Urinary bladder (tissue), 4 donors: ENCODE measurements around the gene LCN1. TPM values are rescaled to one million over a fixed set of nuclear protein-coding genes. Genes with fewer than 3 reads are reported as not detected.

Experiments used
- DNase-seq: peaks from one replicate; pipeline ENCODE4 v3.0.0-alpha.2; 2015; ENCODE audit errors: extremely low spot score
- H3K27ac ChIP-seq: one replicate; pipeline ENCODE4 v1.5.1; 2013; ENCODE audit warnings: low read depth, mild to moderate bottlenecking, moderate library complexity
- H3K36me3 ChIP-seq: one replicate; pipeline ENCODE4 v1.6.1; 2013; ENCODE audit warnings: mild to moderate bottlenecking, moderate library complexity; ENCODE audit not compliant: insufficient read depth
- H3K4me1 ChIP-seq: one replicate; pipeline ENCODE4 v1.6.1; 2013; ENCODE audit warnings: mild to moderate bottlenecking, moderate library complexity; ENCODE audit not compliant: insufficient read depth
- H3K4me3 ChIP-seq: one replicate; pipeline ENCODE4 v1.5.1; 2013; ENCODE audit warnings: low read depth, low read length
- WGBS: extraction: QIAGEN DNeasy Blood & Tissue Kit; methylation state at CpG from one replicate; pipeline ENCODE4 v1.1.7; 2013; 5-methylcytosine and 5-hydroxymethylcytosine counted together
- polyA plus RNA-seq: library from polyadenylated mRNA; stranded (reverse); fragments of 200-250 nt; gene quantifications from one replicate; pipeline ENCODE4 v1.2.3, GENCODE V29; 2013
- total RNA-seq: library from RNA; depleted of rRNA; stranded (reverse); fragments of >200 nt; gene quantifications from one replicate; pipeline ENCODE4 v1.2.3, GENCODE V29; 2014
- donor health status: healthy with polysubstance abuse.
- donor health status: healthy.

LCN1 gene
- total RNA-seq (not detected), polyA plus RNA-seq (not detected)

- Histone ChIP-seq H3K36me3 (no peaks in the 10 kb centered on the region), H3K4me3 (no peak within 1 kb of the TSS), H3K27ac (no peak within 1 kb of the TSS), H3K4me1 (no peaks in the 10 kb centered on the region)
- WGBS: 77% methylated on average over 18 of the region's 18 CpGs
- no peak for DNase-seq
Measured at GRCh38 chr9:135520916-135521607, at the start of gene LCN1. Gene LCN1 (plus strand): TSS chr9:135521440. CDS start chr9:135521498, 58 bp downstream.

GRCh38 chr9:135471791-135472640 lies 49.2 kb upstream of the LCN1 start:
- 74% methylated on average over 23 of the region's 23 CpGs for WGBS
- no peak overlapping the region for H3K27ac ChIP-seq
- H3K4me1 ChIP-seq: no peaks in the 10 kb centered on the region
- no peak overlapping the region for H3K4me3 ChIP-seq
- DNase-seq: no peak
- no peaks in the 10 kb centered on the region for H3K36me3 ChIP-seq

GRCh38 chr9:135473972-135474543 lies 47.2 kb upstream of the LCN1 start:
- Histone ChIP-seq H3K4me3 (no peak overlapping the region), H3K27ac (no peak overlapping the region), H3K4me1 (no peaks in the 10 kb centered on the region), H3K36me3 (no peaks in the 10 kb centered on the region)
- 74% methylated on average over 12 of the region's 12 CpGs for WGBS
- no peak for DNase-seq

- no peak overlapping the region for H3K4me3 ChIP-seq
- H3K36me3 ChIP-seq: no peaks in the 10 kb centered on the region
- WGBS: 25% methylated on average over 12 of the region's 12 CpGs
- H3K4me1 ChIP-seq: no peaks in the 10 kb centered on the region
- H3K27ac ChIP-seq: no peak overlapping the region
- DNase-seq: no peak
Measured at GRCh38 chr9:135474915-135475314, 46.3 kb upstream of the LCN1 start.

GRCh38 chr9:135476561-135477355 lies 44.5 kb upstream of the LCN1 start:
- Histone ChIP-seq H3K27ac (no peak overlapping the region), H3K36me3 (no peaks in the 10 kb centered on the region), H3K4me3 (no peak overlapping the region), H3K4me1 (peaks cover 2% of the 10 kb centered on the region)
- no peak for DNase-seq
- 87% methylated on average over 10 of the region's 10 CpGs for WGBS

GRCh38 chr9:135478191-135478590 lies 43.0 kb upstream of the LCN1 start:
- WGBS: 65% methylated on average over 10 of the region's 10 CpGs
- Histone ChIP-seq H3K4me1 (peaks cover 2% of the 10 kb centered on the region), H3K36me3 (no peaks in the 10 kb centered on the region), H3K27ac (no peak overlapping the region), H3K4me3 (no peak overlapping the region)
- no peak for DNase-seq

GRCh38 chr9:135478829-135479468 lies 42.3 kb upstream of the LCN1 start:
- H3K4me3 ChIP-seq: peak overlapping the region; percentile 96
- H3K36me3 ChIP-seq: no peaks in the 10 kb centered on the region
- H3K4me1 ChIP-seq: peaks cover 2% of the 10 kb centered on the region
- H3K27ac ChIP-seq: no peak overlapping the region
- 3% methylated on average over 64 of the region's 64 CpGs for WGBS
- no peak for DNase-seq

GRCh38 chr9:135479469-135480052 lies 41.7 kb upstream of the LCN1 start, which contains the start of gene PPP1R26:
Gene PPP1R26 (plus strand): TSS chr9:135479782. CDS start chr9:135484511, 4,729 bp downstream.
- H3K27ac ChIP-seq: no peak within 1 kb of the TSS
- H3K4me3 ChIP-seq: peak within 1 kb of the TSS; percentile 96
- peaks cover 2% of the 10 kb centered on the region for H3K36me3 ChIP-seq
- DNase-seq: no peak
- WGBS: under 1% methylated on average over 67 of the region's 103 CpGs
- peaks cover 2% of the 10 kb centered on the region for H3K4me1 ChIP-seq

GRCh38 chr9:135480071-135480939 lies 40.9 kb upstream of the LCN1 start:
- Histone ChIP-seq H3K4me1 (peaks cover 2% of the 10 kb centered on the region), H3K36me3 (peaks cover 2% of the 10 kb centered on the region), H3K27ac (no peak overlapping the region), H3K4me3 (peak overlapping the region; percentile 96)
- WGBS: under 1% methylated on average over 76 of the region's 76 CpGs
- no peak for DNase-seq

- Histone ChIP-seq H3K4me3 (peak overlapping the region; percentile 96), H3K4me1 (peaks cover 2% of the 10 kb centered on the region), H3K27ac (no peak overlapping the region), H3K36me3 (peaks cover 2% of the 10 kb centered on the region)
- WGBS: 45% methylated on average over 11 of the region's 11 CpGs
- no peak for DNase-seq
Measured at GRCh38 chr9:135480940-135481310, 40.3 kb upstream of the LCN1 start.

- no peak overlapping the region for H3K4me3 ChIP-seq
- WGBS: 82% methylated on average over 8 of the region's 8 CpGs
- peaks cover 2% of the 10 kb centered on the region for H3K4me1 ChIP-seq
- DNase-seq: no peak
- H3K36me3 ChIP-seq: peaks cover 2% of the 10 kb centered on the region
- H3K27ac ChIP-seq: no peak overlapping the region
Measured at GRCh38 chr9:135482015-135482754, 39.1 kb upstream of the LCN1 start.
